GM06990 (cell line): Measurements from ENCODE around the gene ERN1.
"Not testable (repeated sequence)": the region's sequence is repeated elsewhere in the genome, so short reads cannot be mapped to it uniquely, and the experiment has no call there.

Experiments used
- DNase-seq: peaks from one replicate; pipeline ENCODE4 v3.0.0-alpha.2; 2011; ENCODE audit not compliant: insufficient read length; ENCODE audit errors: extremely low read depth
- H3K27me3 ChIP-seq: replicated peaks from 2 replicates; pipeline ENCODE4 v1.6.0; 2011; ENCODE audit warnings: low read length; ENCODE audit not compliant: control insufficient read depth, insufficient read depth
- H3K36me3 ChIP-seq: 2 replicates; pipeline ENCODE4 v1.5.1; 2011; ENCODE audit warnings: low read length; ENCODE audit not compliant: control insufficient read depth, insufficient read depth
- H3K4me3 ChIP-seq: replicated peaks from 2 replicates; pipeline ENCODE4 v1.5.1; 2011; ENCODE audit warnings: low read depth, mild to moderate bottlenecking, control low read depth, low read length
- CTCF ChIP-seq: IDR thresholded peaks from 2 replicates; pipeline ENCODE4 v1.5.1; 2011; ENCODE audit warnings: low read length, control low read depth, mild to moderate bottlenecking, inconsistent platforms; ENCODE audit not compliant: insufficient read depth, poor library complexity, severe bottlenecking

ERN1 gene

GRCh38 chr17:64009571-64010402, 120.2 kb downstream of the ERN1 start:
- no peak overlapping the region for H3K4me3 ChIP-seq

GRCh38 chr17:64008830-64009229, 121.1 kb downstream of the ERN1 start:
- Histone ChIP-seq H3K27me3 (no peaks in the 10 kb centered on the region), H3K4me3 (no peak overlapping the region), H3K36me3 (peaks cover 15% of the 10 kb centered on the region)
- no peak for DNase-seq
- TF ChIP-seq CTCF = no peak

More at GRCh38 chr17:64009571-64010402, 120.2 kb downstream of the ERN1 start:
- Histone ChIP-seq H3K27me3 (no peaks in the 10 kb centered on the region), H3K36me3 (peaks cover 7% of the 10 kb centered on the region)
- no peak for DNase-seq
- no peak for TF ChIP-seq CTCF

GRCh38 chr17:64008346-64008745, 121.6 kb downstream of the ERN1 start:
- Histone ChIP-seq H3K36me3 (peaks cover 19% of the 10 kb centered on the region), H3K4me3 (no peak overlapping the region), H3K27me3 (no peaks in the 10 kb centered on the region)
- no peak for TF ChIP-seq CTCF
- no peak for DNase-seq

GRCh38 chr17:64007838-64008282, 122.1 kb downstream of the ERN1 start:
- H3K4me3 ChIP-seq = no peak overlapping the region

GRCh38 chr17:64007089-64007837, 122.7 kb downstream of the ERN1 start:
- H3K27me3 ChIP-seq = not testable (repeated sequence)
- peaks cover 24% of the 10 kb centered on the region for H3K36me3 ChIP-seq

More at GRCh38 chr17:64007838-64008282, 122.1 kb downstream of the ERN1 start:
- H3K27me3 ChIP-seq = no peaks in the 10 kb centered on the region
- no peak for DNase-seq
- peaks cover 21% of the 10 kb centered on the region for H3K36me3 ChIP-seq
- TF ChIP-seq CTCF = no peak

More at GRCh38 chr17:64007089-64007837, 122.7 kb downstream of the ERN1 start:
- H3K4me3 ChIP-seq, DNase-seq: not testable (repeated sequence)
